K562 (cell line): ENCODE measurements around the gene PPARD. TPM values are rescaled to one million over a fixed set of nuclear protein-coding genes. Genes with fewer than 3 reads are reported as not detected.

Source experiments
- ARID1B ChIP-seq: fragments of 450-650 bp; IDR thresholded peaks from 2 replicates; pipeline ENCODE4 v1.6.1; 2016; ENCODE audit warnings: antibody characterized with exemption, mild to moderate bottlenecking, inconsistent platforms
- BRD4 ChIP-seq: fragments of 200-600 bp; sonication (generic); IDR thresholded peaks from 2 replicates; pipeline ENCODE4 v1.6.1; 2017; ENCODE audit warnings: inconsistent platforms
- BRF2 ChIP-seq: IDR thresholded peaks from 3 replicates; pipeline ENCODE4 v1.6.1; 2011; ENCODE audit warnings: borderline replicate concordance, mild to moderate bottlenecking; ENCODE audit not compliant: insufficient read length, insufficient read depth
- CEBPG ChIP-seq, 3 experiments: fragments of 200-800 bp in 1 of 3; sonication (Bioruptor generic) in 1 of 3; sonication (generic) in 1 of 3; formaldehyde crosslinking in 1 of 3; IDR thresholded peaks in 2 of 3; conservative IDR thresholded peaks in 1 of 3; 2 replicates each; pipeline versions ENCODE4 v1.6.1 to v1.8.0; 2016 to 2022; ENCODE audit warnings: missing compliant biosample characterization in 2 of 3, missing genetic modification characterization in 2 of 3, mild to moderate bottlenecking in 1 of 3, missing genetic modification reagents in 1 of 3
- CHD2 ChIP-seq: IDR thresholded peaks from 2 replicates; pipeline ENCODE4 v1.6.1; 2011; ENCODE audit warnings: low read depth, low read length
- COPS2 ChIP-seq: fragments of 450-650 bp; conservative IDR thresholded peaks from 2 replicates; pipeline ENCODE4 v1.6.1; 2016; ENCODE audit warnings: mild to moderate bottlenecking, moderate library complexity
- DACH1 ChIP-seq: fragments of 450-650 bp; IDR thresholded peaks from 2 replicates; pipeline ENCODE4 v1.6.1; 2018; ENCODE audit not compliant: partially characterized antibody
- E2F1 ChIP-seq: sonication (generic); formaldehyde crosslinking; IDR thresholded peaks from 2 replicates; pipeline ENCODE4 v1.8.1; 2023; ENCODE audit warnings: mild to moderate bottlenecking, missing genetic modification reagents, moderate library complexity
- HCFC1 ChIP-seq: IDR thresholded peaks from 2 replicates; pipeline ENCODE4 v1.6.1; 2012; ENCODE audit warnings: low read depth, low read length, improper control_type of control experiment
- HLTF ChIP-seq: fragments of 450-650 bp; IDR thresholded peaks from 2 replicates; pipeline ENCODE4 v1.6.1; 2016
- IRF2 ChIP-seq: sonication (generic); formaldehyde crosslinking; IDR thresholded peaks from 2 replicates; pipeline ENCODE4 v1.8.1; 2022; ENCODE audit warnings: mild to moderate bottlenecking, missing genetic modification reagents
- LEF1 ChIP-seq: fragments of 450-650 bp; IDR thresholded peaks from 2 replicates; pipeline ENCODE4 v1.6.1; 2016; ENCODE audit warnings: mild to moderate bottlenecking
- MBD2 ChIP-seq: sonication (generic); IDR thresholded peaks from 2 replicates; pipeline ENCODE4 v1.6.1; 2016; ENCODE audit warnings: low read depth, borderline replicate concordance
- NCOA6 ChIP-seq: fragments of 450-650 bp; IDR thresholded peaks from 2 replicates; pipeline ENCODE4 v1.6.1; 2017; ENCODE audit warnings: mild to moderate bottlenecking
- NKRF ChIP-seq: fragments of 450-650 bp; IDR thresholded peaks from 2 replicates; pipeline ENCODE4 v1.6.1; 2016; ENCODE audit warnings: borderline replicate concordance
- NONO ChIP-seq, 2 experiments: fragments of 200-400 bp in 1 of 2; fragments of 450-650 bp in 1 of 2; formaldehyde crosslinking in 1 of 2; IDR thresholded peaks; 2 replicates each; pipeline ENCODE4 v1.6.1; 2017; ENCODE audit warnings: low read depth in 2 of 2, mild to moderate bottlenecking in 2 of 2, moderate library complexity in 2 of 2, low read length in 1 of 2
- PHTF2 ChIP-seq: fragments of 250-450 bp; sonication (Bioruptor Pico); IDR thresholded peaks from 2 replicates; pipeline ENCODE4 v1.5.0; 2021; ENCODE audit warnings: mild to moderate bottlenecking
- PTBP1 ChIP-seq: fragments of 200-400 bp; formaldehyde crosslinking; IDR thresholded peaks from 2 replicates; pipeline ENCODE4 v1.6.1; 2017; ENCODE audit warnings: low read depth, low read length
- PURB ChIP-seq: sonication (generic); formaldehyde crosslinking; IDR thresholded peaks from 2 replicates; pipeline ENCODE4 v1.9.0; 2021; ENCODE audit warnings: low read depth, mild to moderate bottlenecking, missing genetic modification reagents
- RB1 ChIP-seq: fragments of 450-650 bp; IDR thresholded peaks from 2 replicates; pipeline ENCODE4 v1.6.1; 2017; ENCODE audit warnings: low read depth, mild to moderate bottlenecking
- SRF ChIP-seq, 2 experiments: fragments of 250-450, 450-650 bp in 1 of 2; sonication (Bioruptor Pico) in 1 of 2; sonication (generic) in 1 of 2; formaldehyde crosslinking; IDR thresholded peaks; 2 replicates each; pipeline versions ENCODE4 v1.5.0 to v1.5.1; 2020 to 2022; ENCODE audit warnings: mild to moderate bottlenecking in 1 of 2, missing genetic modification reagents in 1 of 2
- ZC3H4 ChIP-seq: sonication (generic); formaldehyde crosslinking; IDR thresholded peaks from 2 replicates; pipeline ENCODE4 v1.9.0; 2021; ENCODE audit warnings: missing genetic modification reagents, borderline replicate concordance
- ZNF561 ChIP-seq: fragments of 450-650 bp; formaldehyde crosslinking; conservative IDR thresholded peaks from 2 replicates; pipeline ENCODE4 v1.4.0; 2020; ENCODE audit warnings: mild to moderate bottlenecking, moderate library complexity
- ZNF583 ChIP-seq: fragments of 250-450 bp; sonication (Bioruptor Pico); IDR thresholded peaks from 2 replicates; pipeline ENCODE4 v1.4.0; 2020
- ZNF584 ChIP-seq: fragments of 200-800 bp; sonication (Bioruptor generic); IDR thresholded peaks from 2 replicates; pipeline ENCODE4 v1.6.1; 2016; ENCODE audit warnings: low read depth, mild to moderate bottlenecking, missing genetic modification characterization, missing compliant biosample characterization
- polyA plus RNA-seq, 8 experiments: library from polyadenylated mRNA; depleted of rRNA in 4 of 8; stranded (reverse) in 5 of 8; unstranded in 3 of 8; fragments of >200 nt; fragmentation: Nextera tagmentation in 2 of 8; fragmentation: Illumina TruSeq in 1 of 8; extraction: Ambion mirVana in 2 of 8; extraction: Trizol in 1 of 8; gene quantifications; 2 replicates each; pipeline versions ENCODE4 v1.2.1 to v1.2.3, GENCODE V29; 2011 to 2014; ENCODE audit warnings: inconsistent platforms in 1 of 8, missing spikeins in 1 of 8
- total RNA-seq, 7 experiments: library from RNA; depleted of rRNA in 6 of 7; stranded (reverse); fragments of >200 nt in 6 of 7; fragmentation: Illumina TruSeq in 2 of 7; extraction: Trizol in 2 of 7; gene quantifications; 2 replicates each; pipeline versions ENCODE4 v1.2.1 to v1.2.3, GENCODE V29; 2011 to 2021; ENCODE audit warnings: low replicate concordance in 1 of 7

Gene PPARD
- total and polyA plus RNA-seq, 9 of the 15 experiments (the other 6 are each of a cell fraction or from before 2014, with no cell fraction given): 0.14 to 13.2 (median 3.8) TPM

GRCh38 chr6:35342258-35343091, at the start of gene PPARD (continued):
- TF ChIP-seq NKRF (no peak), HLTF (no peak), SRF (CRISPR knock-in tag; IDR thresholded peaks at IDR 0.05) (no peak; a peak in 1 of 4 replicates), MBD2 (no peak), NONO (IDR thresholded peaks at IDR 0.05; ENCODE audit: low read depth in 2 of 2, low read length in 1 of 2) (peak in 1 of 2 experiments; percentile 43; a peak in 1 of 4 replicates), RB1 (peak; percentile 97), ZC3H4 (CRISPR knock-in tag) (no peak), IRF2 (CRISPR knock-in tag) (no peak), CEBPG (CRISPR knock-in tag; IDR thresholded peaks at IDR 0.05) (no peak), CEBPG (tag; conservative IDR thresholded peaks at IDR 0.05 in 1 of 2, IDR thresholded peaks at IDR 0.05 in 1 of 2) (no peak), COPS2 (no peak), DACH1 (no peak), PURB (CRISPR knock-in tag) (no peak), BRF2 (no peak), ZNF584 (CRISPR knock-in tag) (no peak), PTBP1 (no peak), BRD4 (no peak), ZNF561 (no peak), E2F1 (no peak; the same call in 1 of the 2 replicates), ARID1B (no peak), CHD2 (peak; percentile 34; the same call in 1 of the 2 replicates), ZNF583 (no peak), LEF1 (no peak), HCFC1 (peak; percentile 46; the same call in 1 of the 2 replicates), NCOA6 (no peak), PHTF2 (no peak; the same call in 1 of the 2 replicates)
